SJSA1 (cell line): ENCODE measurements around the gene BANK1. TPM values are rescaled to one million over a fixed set of nuclear protein-coding genes. Genes with fewer than 3 reads are reported as not detected.

Source experiments
- DNase-seq, 2 experiments: peaks; one replicate each; pipeline ENCODE4 v3.0.0-alpha.2; 2015 to 2020; ENCODE audit warnings: low spot score in 2 of 2, low read depth in 1 of 2
- H3K27ac ChIP-seq: fragments of 250-450 bp; sonication (Bioruptor Pico); 2 replicates; pipeline ENCODE4 v1.5.1; 2020; ENCODE audit warnings: mild to moderate bottlenecking, moderate library complexity
- H3K27me3 ChIP-seq: fragments of 250-450 bp; sonication (Bioruptor Pico); replicated peaks from 2 replicates; pipeline ENCODE4 v1.5.1; 2020; ENCODE audit warnings: mild to moderate bottlenecking, moderate library complexity
- H3K36me3 ChIP-seq: fragments of 250-450 bp; sonication (Bioruptor Pico); 2 replicates; pipeline ENCODE4 v1.5.1; 2020; ENCODE audit warnings: mild to moderate bottlenecking
- H3K4me1 ChIP-seq: fragments of 250-450 bp; sonication (Bioruptor Pico); replicated peaks from 2 replicates; pipeline ENCODE4 v1.6.1; 2021; ENCODE audit warnings: mild to moderate bottlenecking
- H3K4me3 ChIP-seq: fragments of 250-450 bp; sonication (Bioruptor Pico); 2 replicates; pipeline ENCODE4 v1.5.1; 2020; ENCODE audit warnings: mild to moderate bottlenecking
- H3K9me3 ChIP-seq: fragments of 250-450 bp; sonication (Bioruptor Pico); replicated peaks from 2 replicates; pipeline ENCODE4 v1.5.1; 2020; ENCODE audit warnings: mild to moderate bottlenecking
- total RNA-seq: library from RNA; depleted of rRNA; stranded (reverse); fragments of >200 nt; shearing (Covaris generic); gene quantifications from 2 replicates; pipeline ENCODE4 v1.2.3, GENCODE V29; 2014

The BANK1 gene
- total RNA-seq, 1 experiment from 2014 or later: not detected

DNA sequence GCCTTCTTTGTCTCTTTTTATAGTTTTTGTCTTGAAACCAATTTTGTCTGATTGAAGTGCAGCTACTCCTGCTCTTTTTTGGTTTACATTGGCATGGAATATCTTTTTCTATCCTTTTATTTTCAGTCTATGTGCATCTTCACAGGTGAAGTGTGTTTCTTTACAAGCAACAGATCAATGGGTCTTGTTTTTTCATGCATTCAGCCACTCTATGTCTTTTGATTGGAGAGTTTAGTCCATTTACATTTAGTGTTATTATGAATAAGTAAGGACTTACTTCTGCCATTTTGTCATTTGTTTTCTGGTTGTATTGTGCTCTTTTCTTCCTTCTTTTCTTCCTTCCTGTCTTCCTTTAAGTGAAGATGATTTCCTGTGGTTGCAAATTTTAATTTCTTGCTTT, 330.3 kb downstream of the BANK1 start:
- H3K36me3 ChIP-seq: no peaks in the 10 kb centered on the region
- H3K27ac ChIP-seq: no peak overlapping the region
- no peaks in the 10 kb centered on the region for H3K27me3 ChIP-seq
- DNase-seq: no peak
- H3K4me1 ChIP-seq: no peaks in the 10 kb centered on the region
- no peak overlapping the region for H3K4me3 ChIP-seq
- 0 out of 2 replicates have a peak, but pooled peaks cover 5% of the 10 kb centered on the region for H3K9me3 ChIP-seq
